CD4-positive, alpha-beta T cell (primary cell): ENCODE data around the gene CFDP1. TPM values are rescaled to one million over a fixed set of nuclear protein-coding genes. Genes with fewer than 3 reads are reported as not detected.

Experiments
- ATAC-seq: fragments of 200-7000 bp; cut with Tn5 transposase; one replicate; pipeline ENCODE4 v1.10.0; 2022; ENCODE audit warnings: mild to moderate bottlenecking; ENCODE audit not compliant: poor library complexity
- CTCF ChIA-PET: fragments of 350-600 bp; sonication (Branson Sonifier 250); formaldehyde crosslinking; loops from one replicate; lab custom pipeline; 2021; ENCODE audit warnings: antibody characterized with exemption, inconsistent platforms; lab: Charles Lee
- POLR2A ChIA-PET: fragments of 350-600 bp; sonication (Branson Sonifier 250); formaldehyde crosslinking; loops from one replicate; lab custom pipeline; 2021; ENCODE audit warnings: antibody characterized with exemption, inconsistent platforms; lab: Charles Lee
- DNase-seq, 14 experiments: peaks; one replicate each; pipeline ENCODE4 v3.0.0-alpha.2; 2013 to 2020; ENCODE audit warnings: mixed read lengths in 2 of 14
- H3K27ac ChIP-seq, 2 donors: one replicate each; pipeline versions ENCODE4 v1.5.1 to v1.7.0; 2013; ENCODE audit warnings: low read length in 2 of 2, low read depth in 1 of 2, mild to moderate bottlenecking in 1 of 2
- H3K27me3 ChIP-seq, 2 experiments: 1 replicate in 1 of 2; 2 replicates in 1 of 2; pipeline versions ENCODE4 v1.6.1 to v1.7.0; 2013; ENCODE audit warnings: low read length in 2 of 2, control low read depth in 1 of 2, mild to moderate bottlenecking in 1 of 2, moderate library complexity in 1 of 2; ENCODE audit not compliant: insufficient read depth in 2 of 2, control insufficient read depth in 1 of 2
- H3K36me3 ChIP-seq: one replicate; pipeline ENCODE4 v1.6.1; 2013; ENCODE audit warnings: low read length, control low read depth; ENCODE audit not compliant: insufficient read depth
- H3K4me1 ChIP-seq: one replicate; pipeline ENCODE4 v1.6.1; 2013; ENCODE audit warnings: low read length, control low read depth; ENCODE audit not compliant: insufficient read depth
- H3K4me3 ChIP-seq: one replicate; pipeline ENCODE4 v1.5.1; 2013; ENCODE audit warnings: mild to moderate bottlenecking, low read length, moderate library complexity
- H3K9me3 ChIP-seq, 2 experiments: 1 replicate in 1 of 2; 2 replicates in 1 of 2; pipeline versions ENCODE4 v1.6.1 to v1.7.0; 2013; ENCODE audit warnings: low read length in 2 of 2, mild to moderate bottlenecking in 2 of 2, control low read depth in 1 of 2, moderate library complexity in 1 of 2; ENCODE audit not compliant: control insufficient read depth in 1 of 2, insufficient read depth in 1 of 2
- H3K27ac Mint-ChIP-seq: one replicate; pipeline ENCODE4 v1.8.0; 2020; ENCODE audit warnings: mixed read lengths
- H3K27me3 Mint-ChIP-seq: one replicate; pipeline ENCODE4 v1.8.0; 2021; ENCODE audit warnings: mixed read lengths
- H3K36me3 Mint-ChIP-seq: one replicate; pipeline ENCODE4 v1.8.0; 2021; ENCODE audit warnings: low read depth, mixed read lengths
- H3K4me1 Mint-ChIP-seq: one replicate; pipeline ENCODE4 v1.8.0; 2021; ENCODE audit warnings: low read depth, mixed read lengths
- H3K4me3 Mint-ChIP-seq: one replicate; pipeline ENCODE4 v1.8.0; 2020; ENCODE audit warnings: mild to moderate bottlenecking, mixed read lengths
- H3K9me3 Mint-ChIP-seq: one replicate; pipeline ENCODE4 v1.8.0; 2020; ENCODE audit warnings: mixed read lengths
- CTCF ChIP-seq: fragments of 200-600 bp; IDR thresholded peaks from one replicate; pipeline ENCODE4 v1.8.0; 2022; ENCODE audit warnings: antibody characterized with exemption, mild to moderate bottlenecking
- intact Hi-C, 2 experiments: fragments of 100-400 bp; cut with DNase I in 1 of 2; cut with micrococcal nuclease in 1 of 2; formaldehyde crosslinking; loops; one replicate each; pipeline versions ENCODE4 v1.15.1 to v1.9.0; 2023 to 2025; cut with DNase I, micrococcal nuclease
- total RNA-seq, 174 experiments: library from RNA in 2 of 174; stranded (reverse) in 2 of 174; gene quantifications; one replicate each; pipeline ENCODE4 v1.2.3 and lab custom pipeline; 2021 to 2026

CFDP1 gene
- total RNA-seq, 2 experiments from 2014 or later: 23.0 to 25.5 TPM

GRCh38 chr16:75264457-75264998 lies 168.8 kb downstream of the CFDP1 start:
- H3K27me3 Mint-ChIP-seq: peaks cover 53% of the 10 kb centered on the region
- Histone ChIP-seq H3K27me3 (peaks cover 30 to 48% of the 10 kb centered on the region in 2 experiments), H3K4me1 (peaks cover 15% of the 10 kb centered on the region), H3K9me3 (peaks cover 0 to 20% of the 10 kb centered on the region in 2 experiments), H3K36me3 (no peaks in the 10 kb centered on the region), H3K27ac (no peak overlapping the region), H3K4me3 (peak overlapping the region; percentile 49)
- peak overlapping the region; percentile 77 for H3K4me3 Mint-ChIP-seq
- DNase-seq (peak in 1 of 14 experiments; percentile 4), ATAC-seq (no peak)
- H3K4me1 Mint-ChIP-seq: no peaks in the 10 kb centered on the region
- H3K27ac Mint-ChIP-seq: no peak overlapping the region
- intact Hi-C loops: no loop called here
- ChIA-PET CTCF (no interaction called here), POLR2A (no interaction called here)
- no peak for TF ChIP-seq CTCF
- H3K9me3 Mint-ChIP-seq: no peaks in the 10 kb centered on the region
- no peaks in the 10 kb centered on the region for H3K36me3 Mint-ChIP-seq

GRCh38 chr16:75263963-75264445 lies 169.3 kb downstream of the CFDP1 start:
- H3K9me3 Mint-ChIP-seq: no peaks in the 10 kb centered on the region
- Histone ChIP-seq H3K27me3 (peaks cover 32 to 47% of the 10 kb centered on the region in 2 experiments), H3K36me3 (no peaks in the 10 kb centered on the region), H3K4me3 (no peak overlapping the region), H3K4me1 (peaks cover 15% of the 10 kb centered on the region), H3K9me3 (peaks cover 0 to 20% of the 10 kb centered on the region in 2 experiments), H3K27ac (no peak overlapping the region)
- POLR2A ChIA-PET: no interaction called here
- DNase-seq: peak in 1 of 14 experiments; percentile 4
- intact Hi-C loops: no loop called here
- no peak for TF ChIP-seq CTCF
- H3K4me3 Mint-ChIP-seq: peak overlapping the region; percentile 77
- no peaks in the 10 kb centered on the region for H3K36me3 Mint-ChIP-seq
- CTCF ChIA-PET: no interaction called here
- H3K27ac Mint-ChIP-seq: no peak overlapping the region
- no peak for ATAC-seq
- no peaks in the 10 kb centered on the region for H3K4me1 Mint-ChIP-seq
- peaks cover 49% of the 10 kb centered on the region for H3K27me3 Mint-ChIP-seq

GRCh38 chr16:75263291-75263962 lies 169.9 kb downstream of the CFDP1 start:
- peak in 1 of 14 experiments; percentile 8 for DNase-seq
- Mint-ChIP-seq H3K4me1 (no peaks in the 10 kb centered on the region), H3K27me3 (peaks cover 49% of the 10 kb centered on the region), H3K36me3 (no peaks in the 10 kb centered on the region), H3K4me3 (peak overlapping the region; percentile 38), H3K9me3 (no peaks in the 10 kb centered on the region), H3K27ac (no peak overlapping the region)
- POLR2A ChIA-PET: no interaction called here
- Histone ChIP-seq H3K4me1 (peaks cover 15% of the 10 kb centered on the region), H3K36me3 (no peaks in the 10 kb centered on the region), H3K9me3 (peaks cover 0 to 20% of the 10 kb centered on the region in 2 experiments), H3K27ac (no peak overlapping the region), H3K27me3 (peaks cover 32 to 50% of the 10 kb centered on the region in 2 experiments), H3K4me3 (no peak overlapping the region)
- intact Hi-C loops: no loop called here
- TF ChIP-seq CTCF: no peak
- no peak for ATAC-seq
- CTCF ChIA-PET: no interaction called here
